HG02571 (cell line): Measurements from ENCODE around the gene AP3D1.

Experiments
- ATAC-seq: cut with Tn5 transposase; IDR thresholded peaks from one replicate; pipeline ENCODE4 v1.9.1; 2021; ENCODE audit warnings: mild to moderate bottlenecking, moderate library complexity; ENCODE audit not compliant: unreplicated experiment

The AP3D1 gene

DNA sequence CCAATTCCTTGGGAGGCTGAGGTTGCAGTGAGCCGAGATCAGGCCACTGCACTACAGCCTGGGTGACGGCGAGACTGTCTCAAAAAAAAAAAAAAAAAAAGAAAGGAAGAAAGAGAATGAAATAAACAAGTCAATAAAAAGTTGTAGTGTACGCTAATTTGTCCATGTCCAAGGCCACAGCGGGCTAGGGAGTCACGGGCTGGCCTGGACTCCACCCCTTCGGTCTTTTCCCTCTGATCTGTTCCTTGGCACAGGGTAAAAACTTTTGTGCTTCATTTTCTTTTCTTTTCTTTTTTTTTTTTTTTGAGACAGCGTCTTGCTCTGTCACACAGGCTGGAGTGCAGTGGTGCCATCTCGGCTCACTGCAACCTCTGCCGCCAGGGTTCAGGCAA, 80.9 kb downstream of the AP3D1 start:
- no peak for ATAC-seq

DNA sequence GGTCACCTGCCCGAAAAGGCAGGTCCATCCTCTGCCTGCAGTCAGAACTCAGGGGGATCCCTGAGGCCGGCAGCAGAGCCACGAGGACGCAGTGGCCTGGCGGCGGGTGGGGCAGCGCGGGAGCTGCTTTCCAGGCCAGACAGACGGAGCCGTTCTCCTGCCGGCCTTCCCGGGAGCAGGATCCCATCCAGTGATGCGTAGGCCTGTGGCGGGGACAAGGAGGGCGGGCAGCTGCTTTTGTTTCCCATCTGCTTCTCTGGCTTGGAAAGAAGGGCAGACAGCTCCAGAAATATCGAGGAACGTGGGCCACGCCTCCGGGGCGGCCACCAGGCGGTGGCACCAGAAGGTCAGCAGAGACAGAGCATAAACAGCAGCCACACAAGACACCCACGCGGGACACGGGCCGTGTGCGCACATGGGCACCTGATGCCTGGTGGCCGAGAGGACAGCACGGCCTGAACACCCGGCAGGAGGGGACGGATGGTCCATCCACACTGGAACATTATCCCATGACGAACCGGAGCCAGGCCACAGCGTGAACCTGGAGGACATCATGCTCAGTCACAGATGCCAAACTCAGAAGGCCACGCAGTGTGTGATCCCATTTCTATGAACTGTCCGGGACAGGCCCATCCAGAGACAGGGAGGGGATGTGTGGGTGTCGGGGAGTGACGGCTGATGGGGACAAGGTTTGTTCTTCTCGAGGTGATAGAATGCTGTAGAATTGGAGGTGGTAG, 86.4 kb downstream of the AP3D1 start:
- no peak for ATAC-seq

DNA sequence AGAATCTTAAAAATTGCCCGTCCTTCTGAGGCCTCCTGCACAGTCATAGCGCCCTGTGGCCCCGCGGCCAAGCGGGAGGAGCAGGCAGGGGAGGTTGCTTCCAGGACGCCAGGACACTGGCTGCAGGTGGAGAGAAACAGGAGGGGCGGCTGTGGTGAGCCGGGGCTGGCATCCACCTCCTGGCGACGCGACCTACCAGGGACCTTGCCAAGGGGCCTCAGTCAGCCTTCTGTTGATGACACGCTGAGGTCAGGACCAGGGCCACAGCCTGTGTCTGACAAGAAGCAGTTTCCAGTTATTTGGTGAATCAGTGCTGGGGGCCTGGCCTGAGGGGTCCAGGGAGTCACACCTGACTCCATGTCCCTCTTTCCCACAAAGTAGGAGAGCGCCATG, 87.0 kb downstream of the AP3D1 start:
- ATAC-seq, result no peak

DNA sequence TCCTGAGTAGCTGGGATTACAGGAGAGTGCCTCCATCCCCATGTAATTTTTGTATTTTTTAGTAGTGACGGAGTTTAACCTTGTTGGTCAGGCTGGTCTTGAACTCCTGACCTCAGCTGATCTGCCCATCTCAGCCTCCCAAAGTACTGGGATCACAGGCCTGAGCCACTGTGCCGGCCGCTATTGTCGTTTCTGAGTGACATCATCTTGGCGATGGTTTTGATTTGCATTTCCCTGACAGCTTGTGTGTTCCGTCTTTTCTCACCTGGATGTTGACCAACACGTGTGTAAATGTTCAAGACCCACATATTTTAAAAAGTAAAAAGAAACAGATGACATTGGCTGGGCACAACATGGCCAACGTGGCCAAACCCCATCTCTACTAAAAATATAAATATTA, 87.5 kb downstream of the AP3D1 start:
- ATAC-seq, result no peak

DNA sequence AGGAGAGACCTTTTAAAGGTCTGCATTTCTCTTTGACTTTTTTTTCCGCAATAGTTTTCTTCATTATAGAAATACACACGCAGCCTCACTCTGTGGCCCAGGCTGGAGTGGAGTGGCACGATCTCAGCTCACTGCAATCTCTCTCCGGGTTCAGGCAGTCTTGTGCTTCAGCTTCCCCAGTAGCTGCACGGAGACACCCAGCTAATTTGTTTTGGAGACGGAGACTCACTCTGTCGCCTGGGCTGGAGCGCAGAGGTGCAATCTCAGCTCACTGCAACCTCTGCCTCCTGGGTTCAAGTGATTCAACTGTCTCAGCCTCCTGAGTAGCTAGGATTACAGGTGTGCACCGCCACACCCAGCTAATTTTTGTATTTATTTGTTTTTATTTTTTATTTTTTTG, 88.6 kb downstream of the AP3D1 start:
- no peak for ATAC-seq

DNA sequence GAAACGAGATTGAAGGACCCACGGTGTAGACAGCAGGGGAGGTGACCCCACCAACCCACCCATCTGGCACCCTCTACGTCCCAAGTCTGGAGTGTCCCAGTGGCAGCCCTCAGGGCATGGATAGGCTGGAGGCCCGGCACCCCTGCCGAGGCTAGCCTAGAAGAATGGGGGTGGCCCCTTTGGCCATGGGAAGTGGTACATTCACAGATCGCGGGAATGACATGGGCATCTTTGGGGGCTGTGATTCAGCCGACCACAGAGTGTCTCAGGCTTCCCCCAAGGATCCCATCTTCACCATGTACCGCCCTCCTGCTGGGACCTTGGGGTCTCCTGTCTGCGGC, 89.0 kb downstream of the AP3D1 start:
- ATAC-seq, result no peak

DNA sequence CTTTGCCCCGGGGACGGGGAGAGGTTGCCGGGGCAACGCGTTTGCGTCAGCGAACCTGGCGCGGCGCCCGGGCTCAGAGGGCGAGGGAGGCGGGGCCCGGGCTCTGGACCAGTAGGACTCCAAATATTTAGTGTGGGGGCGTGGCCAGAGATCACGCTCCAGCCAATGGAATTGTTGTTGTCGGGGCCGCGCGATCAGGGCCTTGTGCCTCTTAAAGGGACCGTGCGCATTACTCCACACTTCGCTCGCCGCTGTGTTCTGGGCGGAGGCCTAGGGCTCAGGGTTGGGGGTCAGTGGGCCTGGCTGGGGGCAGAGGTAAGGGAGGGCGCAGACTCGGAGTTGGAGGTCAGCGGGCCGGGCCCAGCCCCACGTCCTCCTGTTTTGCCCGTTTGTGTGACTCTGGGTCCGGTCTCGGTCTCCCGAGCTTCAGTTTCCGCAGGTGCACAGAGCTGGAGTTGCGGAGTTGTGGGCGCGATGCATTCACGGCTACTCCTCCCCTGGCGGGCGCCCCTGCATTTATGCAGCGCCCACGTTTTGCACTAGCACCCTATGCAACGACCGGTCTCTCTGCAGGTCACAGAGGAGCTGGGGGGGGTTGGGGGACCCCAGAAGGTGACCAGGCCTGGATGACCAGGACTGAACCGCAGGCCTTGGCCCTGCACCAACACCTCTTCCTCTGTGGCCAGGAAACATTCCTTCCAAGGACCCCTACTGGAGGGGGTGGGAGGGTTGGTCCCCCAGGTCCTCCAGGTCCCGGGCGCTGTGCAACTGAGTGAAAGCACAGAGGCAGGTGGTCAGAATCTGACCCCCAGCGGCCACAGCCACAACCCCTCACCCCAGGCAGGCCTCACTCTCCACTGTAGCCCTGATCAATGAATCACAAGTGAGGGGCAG, 89.6 kb downstream of the AP3D1 start:
- peak; percentile 73 for ATAC-seq

DNA sequence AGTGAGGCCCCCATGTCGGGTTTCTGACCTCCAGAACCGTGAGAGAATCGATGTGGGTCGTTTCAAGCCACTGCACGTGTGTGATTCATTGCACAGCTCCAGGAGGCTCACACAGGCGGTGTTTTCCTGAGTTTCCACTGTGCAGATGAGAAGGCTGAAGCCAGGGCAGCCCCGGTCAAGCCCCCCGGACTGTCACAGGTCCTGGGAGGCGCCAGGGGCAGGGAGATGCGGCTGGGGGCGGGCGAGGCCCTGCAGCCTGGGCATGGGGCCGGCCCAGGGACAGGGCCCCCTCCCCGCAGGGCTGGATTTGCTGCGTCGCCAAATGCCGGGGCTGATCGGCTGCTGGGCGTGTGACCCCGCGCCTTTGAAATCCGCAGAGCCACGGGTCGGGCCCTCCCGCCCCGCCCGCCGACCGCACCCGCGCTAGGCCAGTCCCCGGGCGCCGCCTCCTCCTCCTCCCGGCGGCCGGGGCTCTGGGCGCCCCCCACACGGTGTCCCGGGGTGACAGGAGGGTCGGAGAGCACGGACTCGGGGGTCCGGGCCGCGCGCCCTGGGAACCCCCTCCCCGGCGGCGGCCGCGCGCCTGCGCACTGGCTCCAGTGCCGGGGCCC, 90.4 kb downstream of the AP3D1 start:
- ATAC-seq, result peak; percentile 19

DNA sequence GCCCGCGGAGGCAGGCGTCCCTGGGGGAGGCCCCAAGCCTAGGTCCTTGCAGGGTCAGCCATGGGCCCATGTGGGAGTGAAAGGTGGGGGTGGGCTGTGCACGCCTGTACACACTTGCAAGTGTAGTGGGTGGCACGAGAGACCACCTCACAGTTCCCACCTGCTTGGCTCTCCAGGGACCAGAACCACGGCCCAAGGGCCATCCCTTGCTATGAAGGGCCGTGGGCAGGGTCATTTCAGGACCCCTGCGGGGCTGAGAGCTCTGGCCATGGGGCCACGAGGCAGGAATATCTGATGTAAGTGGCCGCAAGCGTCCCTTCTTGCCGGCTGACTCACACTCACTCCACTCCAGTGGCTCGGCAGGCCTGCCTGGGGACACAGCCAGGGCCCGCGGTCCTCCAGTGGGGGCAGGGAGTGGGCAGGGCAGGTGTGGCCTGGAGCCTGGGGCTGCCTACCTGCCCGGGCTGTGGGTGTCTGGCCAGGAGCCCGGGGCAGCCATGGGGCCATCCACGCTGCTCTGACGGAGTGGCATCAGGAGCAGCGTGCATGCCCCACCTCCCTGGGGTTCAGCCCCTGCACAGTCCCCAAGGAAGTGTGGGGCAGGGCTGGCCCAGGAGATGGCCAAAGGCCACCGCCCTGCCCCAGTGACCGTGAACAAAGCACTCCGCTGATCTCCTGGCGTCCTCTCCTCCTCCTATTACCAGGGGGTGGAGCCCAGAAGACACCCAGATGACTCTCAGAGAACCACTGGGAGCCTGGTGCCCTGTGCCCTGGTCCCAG, 91.8 kb downstream of the AP3D1 start:
- ATAC-seq, result no peak

DNA sequence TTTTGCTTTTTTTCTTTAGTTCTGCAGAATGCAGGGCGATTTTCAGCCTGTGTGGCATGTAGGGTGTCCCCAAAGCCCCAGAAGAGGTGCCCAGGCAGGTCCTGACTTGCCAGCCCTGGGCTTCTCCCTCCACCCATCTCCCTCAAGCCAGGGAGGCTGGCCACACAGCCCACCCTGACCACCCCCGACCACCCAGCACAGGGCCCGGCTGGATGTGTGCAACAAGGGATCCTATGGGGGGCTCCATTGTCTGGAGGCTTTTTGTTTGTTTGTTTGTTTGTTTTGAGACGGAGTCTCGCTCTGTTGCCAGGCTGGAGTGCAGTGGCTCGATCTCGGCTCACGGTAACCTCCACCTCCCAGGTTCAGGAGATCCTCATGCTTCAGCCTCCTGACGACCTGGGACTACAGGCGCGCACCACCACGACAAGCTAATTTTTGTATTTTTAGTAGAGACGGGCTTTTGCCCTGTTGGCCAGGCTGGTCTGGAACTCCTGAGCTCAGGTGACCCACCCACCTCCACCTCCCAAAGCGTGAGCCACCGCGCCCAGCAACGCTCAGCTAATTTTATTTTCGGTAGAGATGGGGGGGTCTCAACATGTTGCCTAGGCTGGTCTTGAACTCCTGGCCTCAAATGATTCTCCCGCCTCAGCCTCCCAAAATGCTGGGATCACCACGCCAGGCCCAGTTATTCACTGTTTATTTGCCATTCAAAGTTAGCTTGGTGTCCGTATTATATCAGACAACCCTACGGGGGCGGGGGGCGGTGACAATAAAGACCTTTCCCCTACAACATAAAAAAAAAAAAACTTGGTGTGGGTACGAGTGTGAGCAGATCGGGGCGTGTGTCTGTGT, 92.6 kb downstream of the AP3D1 start:
- no peak for ATAC-seq

DNA sequence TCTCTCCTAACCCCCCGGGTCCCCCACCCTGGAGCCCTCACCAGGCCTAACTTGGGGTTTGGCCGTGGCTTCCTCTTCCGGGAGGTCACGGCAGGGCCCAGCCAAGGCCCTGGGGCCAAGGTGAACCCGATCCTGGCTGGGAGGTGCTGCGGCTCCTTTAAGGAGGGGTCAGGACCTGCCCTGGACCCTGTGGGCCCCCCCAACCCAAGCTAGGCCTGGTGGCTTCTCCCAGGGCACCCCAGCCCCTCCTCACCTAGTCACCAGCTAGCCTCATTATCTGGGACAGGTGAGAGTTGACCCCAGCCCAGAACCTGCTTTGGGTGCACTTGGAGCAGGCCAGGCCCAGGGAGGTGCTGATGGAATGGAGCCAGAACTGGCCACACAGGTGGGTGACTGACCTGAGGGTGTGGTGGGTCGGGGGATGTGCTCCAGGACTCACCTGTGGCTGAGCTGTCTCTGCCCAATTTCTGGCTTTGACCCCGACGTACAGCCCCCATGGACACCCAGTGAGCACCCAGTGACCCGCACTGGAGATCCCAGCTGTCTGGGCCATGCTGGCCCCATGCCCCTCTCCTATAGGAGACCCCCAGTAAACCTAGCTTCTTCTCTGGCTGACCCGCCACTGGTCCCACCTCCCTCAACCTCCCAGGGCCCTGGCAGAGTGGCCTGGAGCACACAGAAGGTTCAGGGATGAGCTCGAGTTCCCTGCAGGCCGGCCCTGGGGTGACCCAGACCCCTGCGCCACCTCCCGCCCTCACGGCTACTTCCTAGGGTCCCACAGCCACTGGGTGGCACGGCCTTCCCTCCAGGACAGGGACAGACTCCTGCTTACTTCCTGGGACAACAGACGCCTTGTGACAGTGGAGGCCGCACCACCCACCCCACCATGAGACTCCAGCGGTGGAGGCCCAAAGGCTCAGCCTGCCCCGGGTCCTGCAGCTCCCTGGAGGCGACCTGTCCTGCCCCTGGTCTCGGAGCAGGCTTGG, 93.6 kb downstream of the AP3D1 start:
- ATAC-seq, result no peak

DNA sequence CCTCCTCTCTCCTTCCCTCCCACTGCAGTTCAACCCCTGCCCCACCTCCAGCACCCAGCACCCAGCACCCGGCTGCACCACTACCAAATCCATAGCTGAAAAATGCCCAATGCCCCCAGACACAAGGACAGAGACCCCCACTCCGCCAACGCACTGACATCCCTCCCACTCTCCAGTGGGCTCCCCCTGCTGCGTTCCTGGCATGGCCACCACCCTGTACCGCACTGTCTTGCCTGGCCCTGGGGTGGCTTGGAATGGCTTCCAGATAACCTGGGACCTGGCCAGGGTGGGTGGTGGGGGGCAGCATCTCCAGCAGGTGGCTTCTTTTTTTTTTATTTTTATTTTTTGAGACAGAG, 94.6 kb downstream of the AP3D1 start:
- no peak for ATAC-seq

DNA sequence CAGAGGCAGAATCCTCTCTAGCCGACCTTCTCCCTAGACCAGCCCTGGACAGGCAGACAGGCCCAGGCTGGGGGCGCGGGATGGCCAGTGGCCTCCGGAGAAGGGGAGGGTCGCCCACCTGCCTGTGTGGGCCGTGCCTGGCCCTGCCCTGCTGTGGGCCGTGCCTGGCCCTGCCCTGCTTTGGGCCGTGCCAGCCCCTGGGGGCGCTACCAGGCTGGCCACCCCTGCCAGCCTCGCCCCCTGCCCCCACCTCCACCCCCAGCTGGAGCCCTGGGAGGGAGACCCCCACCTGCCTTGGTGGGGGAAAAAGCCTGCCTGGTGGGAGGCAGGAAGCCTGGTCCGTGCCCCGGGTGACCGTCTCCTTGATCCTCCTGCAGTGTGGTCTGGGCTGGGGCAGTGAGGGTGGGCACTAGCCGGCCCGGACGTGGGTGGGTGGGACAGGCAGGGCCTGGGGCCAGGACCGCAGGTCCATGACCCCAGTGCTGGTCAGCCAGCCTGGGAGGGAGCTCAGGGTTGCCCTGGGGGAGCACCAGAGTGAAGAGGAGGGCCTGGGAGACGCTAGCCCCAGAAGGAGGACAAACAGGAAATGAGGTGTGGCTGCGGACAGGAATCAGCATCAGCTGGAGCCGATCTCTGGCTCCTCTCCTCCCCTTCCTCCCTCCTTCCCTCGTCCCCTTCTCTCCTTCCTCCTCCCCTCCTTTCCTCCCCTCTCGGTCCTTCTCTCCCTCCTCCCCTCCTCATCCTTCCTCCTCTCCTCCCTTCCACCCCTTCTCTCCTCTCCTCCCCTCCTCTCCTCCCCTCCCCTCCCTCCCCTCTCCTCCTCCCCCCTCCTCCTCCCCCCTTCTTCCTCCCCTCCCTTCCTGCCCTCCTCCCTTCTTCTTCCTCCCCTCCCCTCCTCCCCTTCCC, 95.2 kb downstream of the AP3D1 start:
- ATAC-seq, result no peak

DNA sequence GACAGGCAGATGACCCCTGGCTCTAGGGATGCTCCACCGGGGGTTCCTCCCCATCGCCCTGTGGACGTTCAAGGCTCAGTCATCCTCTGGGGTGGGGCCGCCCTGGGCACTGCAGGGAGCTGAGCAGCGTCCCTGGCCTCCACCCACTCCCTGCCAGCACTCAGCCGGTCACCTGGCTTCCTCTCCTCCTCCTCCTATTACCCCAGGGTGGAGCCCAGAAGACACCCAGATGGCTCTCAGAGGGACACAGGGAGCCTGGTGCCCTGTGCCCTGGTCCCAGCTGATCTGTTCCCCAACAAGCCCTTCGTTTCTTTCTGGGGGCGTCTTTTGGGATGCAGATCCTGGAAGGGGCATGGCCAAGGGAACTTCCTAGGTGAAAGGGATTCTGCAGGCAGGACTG, 96.6 kb downstream of the AP3D1 start:
- no peak for ATAC-seq

DNA sequence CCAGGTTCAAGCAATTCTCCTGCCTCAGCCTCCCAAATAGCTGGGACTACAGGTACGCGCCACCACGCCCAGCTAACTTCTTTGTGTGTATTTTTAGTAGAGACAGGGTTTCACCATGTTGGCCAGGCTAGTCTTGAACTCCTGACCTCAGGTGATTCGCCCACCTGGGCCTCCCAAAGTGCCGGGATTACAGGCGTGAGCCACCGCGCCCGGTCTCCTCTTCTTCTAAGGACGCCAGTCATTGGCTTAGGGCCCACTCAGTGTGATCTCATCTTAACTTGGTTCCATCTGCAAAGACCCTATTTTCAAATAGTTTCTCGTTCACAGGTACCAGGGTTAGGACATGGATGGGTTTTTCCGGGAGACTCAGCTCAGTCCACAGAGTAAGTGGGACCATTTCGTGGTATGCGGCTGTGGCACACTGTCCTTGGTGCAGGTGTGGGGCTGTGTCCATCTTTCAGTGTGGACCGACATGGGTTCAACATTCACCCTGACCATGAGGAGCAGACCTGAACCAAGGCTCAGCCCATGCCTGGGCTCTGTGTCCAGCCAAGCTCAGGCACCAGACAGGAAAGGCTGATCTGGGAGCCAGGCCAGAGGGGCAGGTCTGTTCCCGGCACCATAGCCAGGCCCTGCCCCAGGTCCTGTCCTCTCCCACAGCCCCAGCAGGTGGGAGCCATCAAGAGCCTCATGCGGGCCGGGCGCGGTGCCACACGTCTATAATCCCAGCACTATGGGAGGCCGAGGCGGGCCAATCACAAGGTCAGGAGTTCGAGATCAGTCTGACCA, 97.6 kb downstream of the AP3D1 start:
- no peak for ATAC-seq

DNA sequence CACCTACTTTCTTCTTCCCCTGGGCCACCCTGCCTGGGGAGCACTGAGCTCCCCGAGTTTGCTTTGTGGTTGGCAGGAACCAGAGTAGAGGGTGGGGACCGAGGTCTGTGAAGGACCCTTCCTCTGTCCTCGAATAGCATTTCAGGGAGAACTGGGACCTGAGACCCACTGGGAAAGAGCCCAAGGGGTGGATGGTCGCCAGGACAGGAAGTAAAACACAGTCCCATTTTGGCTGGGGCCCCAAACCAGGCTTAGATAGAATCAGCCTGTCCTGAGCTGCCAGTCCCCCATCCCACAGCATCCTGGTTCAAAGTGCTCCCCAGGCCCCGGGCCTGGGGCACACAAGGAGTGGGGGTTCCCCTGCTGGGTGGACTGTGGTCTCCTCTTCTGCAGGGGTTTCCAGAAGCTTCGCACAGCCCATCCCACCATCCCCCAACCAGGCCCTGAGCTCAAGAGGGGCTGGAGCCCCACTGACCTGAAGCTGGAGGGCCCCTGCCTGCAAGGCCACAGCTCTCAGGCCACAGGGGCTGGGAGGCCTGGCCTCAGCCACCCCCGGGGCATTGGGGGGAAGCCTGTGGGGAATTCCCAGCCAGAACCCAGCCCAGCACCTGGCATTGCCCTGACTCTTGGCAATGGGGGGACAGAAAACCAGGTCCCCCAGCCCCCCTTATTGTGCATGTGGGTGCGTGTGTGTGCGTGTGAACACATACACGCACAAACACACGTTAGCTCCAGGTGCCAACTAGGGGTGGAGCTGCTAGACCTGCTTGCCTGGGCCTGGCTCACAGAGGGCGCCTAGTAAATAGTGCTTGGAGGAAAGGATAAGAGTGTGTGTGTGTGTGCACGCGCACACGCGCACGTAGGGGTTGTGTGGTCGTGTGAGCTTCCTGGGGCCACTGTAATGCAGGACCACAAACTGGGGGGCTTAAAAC, 99.3 kb downstream of the AP3D1 start:
- no peak for ATAC-seq
